ENCODE measurements around the gene MRPS14. TPM values are rescaled to one million over a fixed set of nuclear protein-coding genes. Genes with fewer than 3 reads are reported as not detected.

The MRPS14 gene
- total RNA-seq, 1 experiment from 2014 or later: 25.1 TPM

DNA sequence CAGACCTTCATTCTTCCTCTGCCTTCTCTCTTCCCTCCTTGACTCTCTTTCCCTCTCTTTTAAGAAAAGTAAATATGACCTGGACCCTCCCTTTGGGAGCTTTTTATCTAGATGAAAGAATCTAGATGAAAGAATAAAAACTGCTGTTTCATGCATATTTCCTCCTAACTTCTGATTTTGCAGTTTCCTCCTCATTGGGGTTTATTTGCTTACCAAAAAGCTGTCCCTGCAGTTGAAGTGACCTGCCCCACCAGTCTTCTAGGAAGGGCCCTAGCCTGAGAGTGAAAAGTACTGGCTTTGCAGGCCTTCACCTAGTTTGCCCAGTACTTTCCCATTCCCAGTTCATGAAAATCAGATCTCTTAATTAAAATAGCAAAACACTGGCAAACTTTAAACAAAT lies 51.8 kb downstream of the MRPS14 start:
- H3K27me3 ChIP-seq (ENCODE audit: control insufficient read depth, insufficient read depth, low read length): no peaks in the 10 kb centered on the region
- no peak for ATAC-seq
- no peaks in the 10 kb centered on the region for H3K9me3 ChIP-seq (ENCODE audit: control insufficient read depth, insufficient read depth, low read depth, low read length)
- POLR2A ChIA-PET: no interaction called here
- in situ Hi-C loops (cut with HindIII; ENCODE audit: low pct_unique_long_range_greater_than_20kb, low sequenced_read_pairs) (no loop called here), intact Hi-C loops (cut with micrococcal nuclease; ENCODE audit: unreplicated experiment) (no loop called here)
- no peaks in the 10 kb centered on the region for H3K4me1 ChIP-seq (ENCODE audit: control insufficient read depth, insufficient read depth, low read length)
- DNase-seq (ENCODE audit: low read depth, low spot score): no peak
- no peak overlapping the region for H3K4me3 ChIP-seq (ENCODE audit: low read depth in 2 of 2, low read length in 2 of 2)
- H3K27ac ChIP-seq (ENCODE audit: low read length): no peak overlapping the region
- no peaks in the 10 kb centered on the region for H3K36me3 ChIP-seq (ENCODE audit: control insufficient read depth, insufficient read depth, low read length)
- CTCF ChIA-PET: no interaction called here
- no TSS peak for BruUV-seq (replicated peaks)
- TF ChIP-seq SIN3A (IDR thresholded peaks at IDR 0.05; ENCODE audit: borderline replicate concordance, insufficient read depth, low read depth, low read length) (no peak), REST (IDR thresholded peaks at IDR 0.05; ENCODE audit: insufficient read depth in 1 of 2, low read depth in 2 of 2, low read length in 1 of 2) (no peak), TCF7L2 (IDR thresholded peaks at IDR 0.05; ENCODE audit: low read depth, low read length) (no peak), POLR2AphosphoS5 (IDR thresholded peaks at IDR 0.05; ENCODE audit: low read depth, low read length) (no peak), CTCF (IDR thresholded peaks at IDR 0.05) (no peak)

- in situ Hi-C loops (cut with HindIII; ENCODE audit: low pct_unique_long_range_greater_than_20kb, low sequenced_read_pairs) (no loop called here), intact Hi-C loops (cut with micrococcal nuclease; ENCODE audit: unreplicated experiment) (no loop called here)
- ATAC-seq: no peak
- Histone ChIP-seq H3K27ac (ENCODE audit: low read length) (no peak overlapping the region), H3K27me3 (ENCODE audit: control insufficient read depth, insufficient read depth, low read length) (no peaks in the 10 kb centered on the region), H3K9me3 (ENCODE audit: control insufficient read depth, insufficient read depth, low read depth, low read length) (no peaks in the 10 kb centered on the region), H3K36me3 (ENCODE audit: control insufficient read depth, insufficient read depth, low read length) (no peaks in the 10 kb centered on the region), H3K4me1 (ENCODE audit: control insufficient read depth, insufficient read depth, low read length) (no peaks in the 10 kb centered on the region), H3K4me3 (ENCODE audit: low read depth in 2 of 2, low read length in 2 of 2) (no peak overlapping the region)
- no peak for DNase-seq (ENCODE audit: low read depth, low spot score)
- CTCF ChIA-PET: no interaction called here
- POLR2A ChIA-PET: no interaction called here
- no TSS peak for BruUV-seq (replicated peaks)
- no peak for TF ChIP-seq REST (IDR thresholded peaks at IDR 0.05; ENCODE audit: insufficient read depth in 1 of 2, low read depth in 2 of 2, low read length in 1 of 2)
- TF ChIP-seq CTCF (IDR thresholded peaks at IDR 0.05): no peak
Observed at GRCh38 chr1:174969977-174970376, 53.2 kb downstream of the MRPS14 start.

Data from Panc1 (cell line).